HS-5 (cell line): ENCODE measurements around the gene CHMP2A.
"Not testable (repeated sequence)": the region's sequence is repeated elsewhere in the genome, so short reads cannot be mapped to it uniquely, and the experiment has no call there.

Experiments used
- DNase-seq: peaks from one replicate; pipeline ENCODE4 v3.0.0-alpha.2; 2012; ENCODE audit warnings: low read depth

Gene CHMP2A

DNA sequence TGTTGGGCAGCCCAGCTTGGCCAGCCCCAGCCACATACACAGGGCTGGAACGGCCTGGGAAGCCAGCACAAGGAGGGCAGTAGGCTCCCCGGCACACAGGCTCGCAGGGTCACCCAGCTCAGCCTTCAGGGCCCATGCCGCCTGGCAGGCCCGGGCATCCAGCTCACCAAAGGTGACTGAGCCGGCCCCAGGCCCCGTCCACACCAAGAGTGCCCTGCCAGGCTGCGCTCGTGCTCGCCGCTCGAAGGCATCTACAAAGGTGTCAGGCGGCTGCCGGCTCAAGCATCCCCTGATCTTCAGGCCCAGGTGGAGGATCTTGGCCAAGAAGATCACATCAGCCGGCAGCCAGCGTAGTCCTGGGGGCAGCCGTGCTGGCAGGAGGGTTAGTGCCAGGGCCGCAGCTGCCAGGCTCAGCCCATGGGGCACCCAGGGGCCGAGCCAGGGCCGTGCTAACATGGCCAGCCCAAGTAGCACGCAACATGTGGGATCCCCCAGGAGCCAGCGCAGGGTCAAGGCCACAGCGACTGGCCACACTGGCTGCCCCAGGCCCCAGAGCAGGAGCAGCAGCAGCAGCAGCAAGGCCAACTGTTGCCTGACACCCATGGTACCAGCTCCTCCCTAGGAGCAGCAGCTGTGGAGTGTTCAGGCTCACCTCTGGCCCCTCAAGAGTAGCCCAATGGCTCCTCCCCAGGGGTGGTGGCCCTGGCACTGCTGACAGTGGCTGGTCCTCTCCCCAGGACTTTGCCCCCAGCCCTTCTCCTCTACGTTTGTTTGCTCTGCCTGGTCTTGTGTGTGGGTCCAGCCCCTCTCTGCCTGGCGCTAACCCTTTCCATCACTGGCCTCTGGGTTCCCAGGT lies 43.3 kb downstream of the CHMP2A start, which contains the start of gene SLC27A5:
TSS of gene SLC27A5 (minus strand) at position 640 of the 856 bp plus-strand sequence. CDS start at position 603, 37 bp downstream.
- no peak for DNase-seq

DNA sequence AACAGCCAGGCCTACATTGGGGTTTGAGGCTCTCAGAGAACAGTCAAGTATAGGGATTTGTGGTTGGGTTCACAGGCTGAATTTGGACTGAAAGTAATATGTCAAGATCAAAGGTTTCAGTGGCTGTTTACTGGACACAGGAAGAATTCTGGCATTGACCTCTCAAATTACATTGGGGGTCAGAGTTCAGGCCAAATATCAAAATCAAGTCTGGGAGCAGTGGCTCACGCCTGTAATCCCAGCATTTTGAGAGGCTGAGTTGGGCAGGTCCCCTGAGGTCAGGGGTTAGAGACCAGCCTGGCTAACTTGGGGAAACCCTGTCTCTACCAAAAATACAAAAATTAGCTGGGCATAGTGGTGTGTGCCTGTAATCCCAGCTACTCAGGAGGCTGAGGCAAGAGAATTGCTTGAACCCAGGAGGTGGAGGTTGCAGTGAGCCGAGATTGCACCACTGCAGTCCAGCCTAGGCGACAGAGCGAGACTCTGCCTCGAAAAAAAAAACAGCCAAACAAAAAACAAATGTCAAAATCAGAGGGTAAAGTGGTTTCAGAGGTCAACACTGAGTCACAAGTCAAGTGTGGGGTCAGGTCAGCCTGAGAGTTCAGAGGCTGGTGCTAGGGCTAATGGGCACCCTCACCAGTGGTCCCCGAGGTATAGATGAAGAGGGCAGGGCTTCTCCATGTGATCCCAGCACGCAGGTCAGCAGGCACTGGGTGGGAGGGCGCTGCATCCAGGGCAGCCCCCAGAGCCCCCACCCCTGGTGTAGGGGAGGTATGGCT lies 44.6 kb downstream of the CHMP2A start:
- no peak for DNase-seq

DNA sequence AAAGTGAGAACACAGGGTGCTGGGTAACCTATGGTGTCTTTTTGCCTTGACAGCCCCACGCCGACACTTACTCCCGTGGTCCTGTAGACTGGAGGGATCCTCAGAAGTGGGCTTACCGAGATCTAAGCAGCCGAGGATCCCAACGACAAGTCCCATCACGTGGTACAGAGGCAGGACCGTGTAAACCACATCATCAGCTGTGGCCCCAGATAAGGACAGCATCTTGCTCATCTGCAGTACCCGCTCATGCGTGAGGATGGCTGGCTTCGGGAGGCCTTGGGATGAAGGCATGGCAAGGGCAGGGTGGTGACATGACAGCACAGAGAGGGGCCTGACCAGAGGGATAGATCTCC lies 45.2 kb downstream of the CHMP2A start:
- no peak for DNase-seq

GRCh38 chr19:58507602-58508223 lies 47.2 kb downstream of the CHMP2A start:
- DNase-seq, result not testable (repeated sequence)
